Mammary epithelial cell (primary cell): ENCODE data around the gene COL13A1.

Experiments
- CTCF ChIP-seq, 2 donors: IDR thresholded peaks in 1 of 2; conservative IDR thresholded peaks in 1 of 2; 2 replicates each; pipeline ENCODE4 v1.5.1; 2011 to 2012; ENCODE audit warnings: inconsistent platforms in 2 of 2, low read length in 2 of 2, mild to moderate bottlenecking in 2 of 2, control low read depth in 1 of 2, low read depth in 1 of 2; ENCODE audit not compliant: insufficient read depth in 1 of 2; ENCODE audit errors: extremely low read depth in 1 of 2
- EZH2 ChIP-seq: IDR thresholded peaks from 2 replicates; pipeline ENCODE4 v1.6.1; 2012; ENCODE audit warnings: low read length, inconsistent platforms, borderline replicate concordance

- peak; percentile 32 to 42 for TF ChIP-seq CTCF (conservative IDR thresholded peaks at IDR 0.05 in 1 of 2, IDR thresholded peaks at IDR 0.05 in 1 of 2; ENCODE audit: extremely low read depth in 1 of 2, insufficient read depth in 1 of 2, low read depth in 1 of 2, low read length in 2 of 2)
- TF ChIP-seq EZH2: no peak
Measured at GRCh38 chr10:69885379-69886013, 83.8 kb downstream of the COL13A1 start.
